ENCODE data around the gene ANKK1. TPM values are rescaled to one million over a fixed set of nuclear protein-coding genes. Genes with fewer than 3 reads are reported as not detected.

ANKK1 gene
- total RNA-seq, 1 donor = not detected

GRCh38 chr11:113405724-113406478 lies 18.3 kb downstream of the ANKK1 start:
- no peak overlapping the region for H3K4me3 ChIP-seq (ENCODE audit: low read depth, low read length)
- no peak for DNase-seq (ENCODE audit: low read depth)
- TF ChIP-seq CTCF (IDR thresholded peaks at IDR 0.05; ENCODE audit: insufficient read depth, low read length) = no peak

DNA sequence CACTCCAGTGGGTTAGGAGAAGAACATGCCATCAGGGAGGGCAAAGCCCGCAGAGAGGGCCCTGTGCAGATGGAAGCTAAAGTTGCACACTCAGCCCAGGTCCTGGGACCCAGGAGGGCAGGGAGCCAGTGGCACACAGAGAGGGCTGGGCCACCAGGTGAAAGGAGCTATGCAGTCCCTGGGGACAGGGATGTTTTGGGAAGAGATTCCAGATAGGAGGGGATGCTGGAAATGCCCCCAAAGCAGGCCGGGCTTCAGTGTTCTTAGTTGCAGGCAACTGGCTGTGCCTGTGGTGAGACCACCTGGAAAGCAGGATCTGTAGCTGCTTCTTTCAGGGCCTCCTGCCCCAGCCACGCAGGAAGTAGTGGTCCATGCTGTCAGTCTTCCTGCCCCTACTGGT lies 19.6 kb downstream of the ANKK1 start:
- DNase-seq (ENCODE audit: low read depth) = no peak
- TF ChIP-seq CTCF (IDR thresholded peaks at IDR 0.05; ENCODE audit: insufficient read depth, low read length) = no peak
- no peak overlapping the region for H3K4me3 ChIP-seq (ENCODE audit: low read depth, low read length)

DNA sequence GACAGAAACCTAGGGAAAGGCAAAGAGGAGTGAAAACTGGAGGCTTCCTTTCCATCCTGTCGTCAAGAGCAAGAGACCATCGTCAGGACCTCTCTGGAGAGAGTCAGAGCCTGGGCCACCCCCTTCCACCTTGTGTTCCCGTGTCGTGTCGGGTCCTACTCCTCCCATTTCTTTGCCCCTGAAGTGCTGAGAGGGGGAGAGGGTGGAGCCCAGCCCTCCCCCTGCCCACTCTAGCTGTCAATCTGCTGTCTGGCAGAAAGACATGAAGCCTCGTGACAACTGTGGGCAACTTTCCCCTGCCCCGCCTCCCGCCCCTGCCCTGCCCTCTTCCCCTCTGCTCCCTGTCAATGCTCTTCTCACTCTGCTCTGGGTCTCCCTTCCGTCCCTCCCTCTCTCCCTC lies 20.6 kb downstream of the ANKK1 start:
- TF ChIP-seq CTCF (IDR thresholded peaks at IDR 0.05; ENCODE audit: insufficient read depth, low read length) = no peak
- no peak overlapping the region for H3K4me3 ChIP-seq (ENCODE audit: low read depth, low read length)
- DNase-seq (ENCODE audit: low read depth) = no peak

DNA sequence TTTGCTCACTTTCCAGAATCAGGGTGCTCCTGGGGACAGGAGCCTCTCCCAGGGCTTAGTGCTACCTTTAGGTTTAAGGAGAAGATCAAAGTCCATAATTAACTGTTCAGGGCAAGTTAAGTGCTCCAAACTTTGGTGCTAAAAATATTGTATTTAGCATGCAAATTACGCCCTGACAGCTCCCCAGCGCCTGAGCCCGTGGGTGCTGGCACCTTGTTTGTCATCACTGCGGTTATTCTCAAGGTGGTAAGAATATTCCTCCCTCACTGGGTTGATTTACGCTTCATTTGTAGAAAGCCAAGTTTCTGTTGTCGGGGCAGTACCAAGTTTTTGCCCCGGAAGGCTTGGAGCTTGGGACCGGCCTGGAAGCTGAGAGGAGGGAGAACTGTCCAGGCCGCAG lies 21.3 kb downstream of the ANKK1 start:
- no peak for DNase-seq (ENCODE audit: low read depth)
- TF ChIP-seq CTCF (IDR thresholded peaks at IDR 0.05; ENCODE audit: insufficient read depth, low read length) = no peak
- H3K4me3 ChIP-seq (ENCODE audit: low read depth, low read length) = no peak overlapping the region

GRCh38 chr11:113409526-113409925 lies 21.9 kb downstream of the ANKK1 start:
- H3K4me3 ChIP-seq (ENCODE audit: low read depth, low read length) = no peak overlapping the region
- DNase-seq (ENCODE audit: low read depth) = no peak
- TF ChIP-seq CTCF (IDR thresholded peaks at IDR 0.05; ENCODE audit: insufficient read depth, low read length) = no peak

- DNase-seq (ENCODE audit: low read depth) = no peak
- H3K4me3 ChIP-seq (ENCODE audit: low read depth, low read length) = no peak overlapping the region
- TF ChIP-seq CTCF (IDR thresholded peaks at IDR 0.05; ENCODE audit: insufficient read depth, low read length) = no peak
Observed at GRCh38 chr11:113410414-113411135, 23.0 kb downstream of the ANKK1 start.

Measured in fibroblast of the aortic adventitia (primary cell).